Spleen (tissue), 11 donors: ENCODE measurements around the gene OTOP2. TPM values are rescaled to one million over a fixed set of nuclear protein-coding genes. Genes with fewer than 3 reads are reported as not detected.
A peak's percentile ranks its signal among the peaks of the same experiment; 100 is the strongest.

ENCODE experiments used
- DNase-seq: peaks from one replicate; pipeline ENCODE4 v3.0.0-alpha.2; 2020
- H3K27ac ChIP-seq, 8 donors: fragments of 200-600 bp; sonication (generic) in 7 of 8; 1 replicate in 4 of 8; 2 replicates in 4 of 8; pipeline versions ENCODE4 v1.5.0 to v1.8.0; 2016 to 2021; ENCODE audit warnings: inconsistent platforms in 4 of 8, mild to moderate bottlenecking in 4 of 8, moderate library complexity in 1 of 8
- H3K27me3 ChIP-seq, 7 donors: fragments of 200-600 bp; sonication (generic) in 6 of 7; replicated peaks in 1 of 7; 1 replicate in 4 of 7; 2 replicates in 3 of 7; pipeline versions ENCODE4 v1.5.0 to v1.8.0; 2016 to 2021; ENCODE audit warnings: inconsistent platforms in 3 of 7, mild to moderate bottlenecking in 1 of 7
- H3K36me3 ChIP-seq, 6 donors: fragments of 200-600 bp; sonication (generic) in 5 of 6; 1 replicate in 4 of 6; 2 replicates in 2 of 6; pipeline versions ENCODE4 v1.5.0 to v1.8.0; 2016 to 2021; ENCODE audit warnings: inconsistent platforms in 2 of 6
- H3K4me1 ChIP-seq, 6 donors: fragments of 200-600 bp; sonication (generic) in 5 of 6; 1 replicate in 3 of 6; 2 replicates in 3 of 6; pipeline versions ENCODE4 v1.5.0 to v1.8.0; 2016 to 2021; ENCODE audit warnings: inconsistent platforms in 3 of 6
- H3K4me3 ChIP-seq, 8 donors: fragments of 200-600 bp; sonication (generic) in 7 of 8; 1 replicate in 4 of 8; 2 replicates in 4 of 8; pipeline versions ENCODE4 v1.5.0 to v1.8.0; 2016 to 2021; ENCODE audit warnings: inconsistent platforms in 4 of 8, mild to moderate bottlenecking in 4 of 8, moderate library complexity in 2 of 8
- H3K9me3 ChIP-seq, 8 donors: fragments of 200-600 bp; sonication (generic) in 7 of 8; 1 replicate in 4 of 8; 2 replicates in 4 of 8; pipeline versions ENCODE4 v1.5.0 to v1.8.0; 2016 to 2021; ENCODE audit warnings: inconsistent platforms in 4 of 8
- POLR2A ChIP-seq, 3 donors: fragments of 450-650 bp; IDR thresholded peaks; one replicate each; pipeline ENCODE4 v1.5.1; 2017; ENCODE audit warnings: antibody characterized with exemption in 3 of 3, mild to moderate bottlenecking in 1 of 3
- POLR2AphosphoS5 ChIP-seq, 3 donors: sonication (generic); formaldehyde crosslinking; IDR thresholded peaks; one replicate each; pipeline ENCODE4 v1.5.1; 2017; ENCODE audit warnings: antibody characterized with exemption in 3 of 3
- whole genome bisulfite sequencing, 5 donors: extraction: QIAGEN DNeasy Blood & Tissue Kit in 3 of 5; methylation state at CpG; one replicate each; pipeline versions ENCODE4 v1.1.5 to v1.1.7; 2013 to 2018; 5-methylcytosine and 5-hydroxymethylcytosine counted together
- intact Hi-C: fragments of 100-400 bp; cut with DNase I; formaldehyde crosslinking; loops from one replicate; pipeline ENCODE4 v1.15.0; 2023; ENCODE audit warnings: low total_unique reads
- polyA plus RNA-seq, 3 donors: library from polyadenylated mRNA; stranded (reverse); fragments of 200-250 nt; gene quantifications; one replicate each; pipeline ENCODE4 v1.2.1, GENCODE V29; 2013
- total RNA-seq, 7 donors: library from RNA; depleted of rRNA in 3 of 7; stranded (reverse); fragments of >200 nt in 3 of 7; fragmentation: NEBNext Ultra II Directional in 4 of 7; extraction: Animal tissue kit (Norgen Biotek cat#: 25700) in 4 of 7; gene quantifications; one replicate each; pipeline versions ENCODE4 v1.1.0 to v1.2.1, GENCODE V29; 2016 to 2021
- TF ChIP-seq, protein P1 (sequence below), 11 experiments: fragments of 200-600 bp in 7 of 11; fragments of 450-650 bp in 4 of 11; sonication (generic) in 4 of 11; IDR thresholded peaks in 8 of 11; conservative IDR thresholded peaks in 3 of 11; 1 replicate in 7 of 11; 2 replicates in 4 of 11; pipeline versions ENCODE4 v1.4.0 to v1.8.0; 2016 to 2021; ENCODE audit warnings: antibody characterized with exemption in 11 of 11, inconsistent platforms in 4 of 11, mild to moderate bottlenecking in 1 of 11
- donor health status: healthy with polysubstance abuse.
- donor health status: DM: no; HTN: no; CAD: no; lungs with moderate emphysema.
- donor health status: DM: no; HTN: no; CAD: no.
- donor health status: Bipolar disorder and iron deficiency.
- donor health status: healthy.
- donor health status: DM: no; HTN: no; CAD: no.
- donor health status: DM: yes; HTN: yes; CAD: no.

The OTOP2 gene
- total and polyA plus RNA-seq, 10 donors, result not detected

DNA sequence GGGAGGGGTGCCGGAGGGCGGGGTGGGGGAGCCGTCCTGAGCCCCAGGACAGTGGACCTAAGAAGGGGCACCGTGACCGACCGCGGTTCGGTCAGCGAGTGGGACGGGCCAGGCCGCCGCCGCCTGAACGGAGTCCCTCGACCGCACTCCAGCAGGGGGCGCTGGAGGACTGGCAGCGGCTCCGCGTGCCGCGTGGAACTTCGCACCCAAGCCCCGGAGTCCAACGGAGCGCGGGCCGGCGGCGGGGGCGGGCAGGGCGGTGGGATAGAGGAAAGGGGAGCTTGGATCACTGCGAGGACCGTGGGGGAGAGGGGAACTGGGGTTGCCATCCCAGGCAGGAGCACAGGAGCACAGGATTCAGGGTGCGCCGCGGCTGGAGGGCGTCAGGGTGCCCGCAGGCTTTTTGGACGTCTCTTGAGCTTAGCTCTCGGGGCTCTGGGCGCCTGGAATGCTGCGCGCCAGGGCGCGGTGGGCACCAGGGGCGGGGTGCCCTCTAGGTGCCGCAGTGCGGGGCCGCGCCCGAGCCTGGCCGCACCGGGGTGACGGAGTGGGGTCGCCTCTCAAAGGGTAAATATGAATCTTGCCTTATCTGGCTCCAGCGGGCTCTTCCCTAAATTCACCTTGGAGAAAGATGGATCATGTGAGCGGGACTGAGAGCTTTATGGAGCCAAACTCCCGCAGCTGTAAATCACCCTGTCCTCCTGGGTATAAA is 379 bp upstream of the OTOP2 start:
- peak overlapping the region in 6 of 8 donors; percentile 21 to 67 (median 29) for H3K4me3 ChIP-seq
- H3K27me3 ChIP-seq, result peaks cover 5 to 97% (median 75%) of the 10 kb centered on the region in 7 donors
- TF ChIP-seq, protein P1, sequence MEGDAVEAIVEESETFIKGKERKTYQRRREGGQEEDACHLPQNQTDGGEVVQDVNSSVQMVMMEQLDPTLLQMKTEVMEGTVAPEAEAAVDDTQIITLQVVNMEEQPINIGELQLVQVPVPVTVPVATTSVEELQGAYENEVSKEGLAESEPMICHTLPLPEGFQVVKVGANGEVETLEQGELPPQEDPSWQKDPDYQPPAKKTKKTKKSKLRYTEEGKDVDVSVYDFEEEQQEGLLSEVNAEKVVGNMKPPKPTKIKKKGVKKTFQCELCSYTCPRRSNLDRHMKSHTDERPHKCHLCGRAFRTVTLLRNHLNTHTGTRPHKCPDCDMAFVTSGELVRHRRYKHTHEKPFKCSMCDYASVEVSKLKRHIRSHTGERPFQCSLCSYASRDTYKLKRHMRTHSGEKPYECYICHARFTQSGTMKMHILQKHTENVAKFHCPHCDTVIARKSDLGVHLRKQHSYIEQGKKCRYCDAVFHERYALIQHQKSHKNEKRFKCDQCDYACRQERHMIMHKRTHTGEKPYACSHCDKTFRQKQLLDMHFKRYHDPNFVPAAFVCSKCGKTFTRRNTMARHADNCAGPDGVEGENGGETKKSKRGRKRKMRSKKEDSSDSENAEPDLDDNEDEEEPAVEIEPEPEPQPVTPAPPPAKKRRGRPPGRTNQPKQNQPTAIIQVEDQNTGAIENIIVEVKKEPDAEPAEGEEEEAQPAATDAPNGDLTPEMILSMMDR (IDR thresholded peaks at IDR 0.05 in 8 of 11, conservative IDR thresholded peaks at IDR 0.05 in 3 of 11), result peak; percentile 48 to 95 (median 81)
- peak in 1 of 3 donors; percentile 57 for TF ChIP-seq POLR2AphosphoS5 (IDR thresholded peaks at IDR 0.05)
- TF ChIP-seq POLR2A (IDR thresholded peaks at IDR 0.05), result no peak

DNA sequence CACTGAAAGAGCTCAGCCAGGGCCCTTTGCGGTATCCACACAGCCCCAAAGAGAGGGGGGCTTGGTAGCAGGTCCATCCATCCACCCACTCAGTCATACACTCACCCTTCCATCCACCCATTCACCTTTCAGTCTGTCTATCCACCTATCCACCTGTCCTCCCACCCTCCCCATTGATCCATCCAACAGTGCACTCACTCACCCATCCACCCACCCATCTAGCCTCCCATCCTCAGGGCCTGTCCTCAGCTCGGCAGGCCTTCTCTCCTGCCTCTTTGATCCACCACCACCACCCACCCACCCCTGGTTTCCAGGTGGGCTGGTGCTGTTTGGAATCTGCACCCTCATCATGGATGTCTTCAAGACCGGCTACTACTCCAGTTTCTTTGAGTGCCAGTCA is 1.2 kb downstream of the OTOP2 start:
- no peaks in the 10 kb centered on the region for H3K9me3 ChIP-seq
- no peak for DNase-seq
- intact Hi-C loops, result no loop called here
- 63 to 79% (median 77%) methylated on average over 3 of the region's 3 CpGs for WGBS, 5 donors
- no peaks in the 10 kb centered on the region for H3K36me3 ChIP-seq
- peaks cover 15 to 26% (median 24%) of the 10 kb centered on the region in 6 donors for H3K4me1 ChIP-seq
- no peak overlapping the region for H3K27ac ChIP-seq
- TF ChIP-seq POLR2AphosphoS5 (IDR thresholded peaks at IDR 0.05) (no peak), POLR2A (IDR thresholded peaks at IDR 0.05) (no peak)
- TF ChIP-seq, protein P1 (IDR thresholded peaks at IDR 0.05 in 8 of 11, conservative IDR thresholded peaks at IDR 0.05 in 3 of 11), result no peak
- H3K27me3 ChIP-seq, result peaks cover 5 to 95% (median 64%) of the 10 kb centered on the region in 7 donors
- H3K4me3 ChIP-seq, result no peak overlapping the region

More for the DNA sequence above, 379 bp upstream of the OTOP2 start:
- peak; percentile 94 for DNase-seq
- WGBS, 5 donors, result 2 to 4% (median 3%) methylated on average over 25 to 59 of the region's 59 CpGs
- H3K4me1 ChIP-seq, result peaks cover 15 to 32% (median 24%) of the 10 kb centered on the region in 6 donors
- H3K9me3 ChIP-seq, result no peaks in the 10 kb centered on the region
- H3K27ac ChIP-seq, result no peak overlapping the region
- no peaks in the 10 kb centered on the region for H3K36me3 ChIP-seq
- intact Hi-C loops, result no loop called here

DNA sequence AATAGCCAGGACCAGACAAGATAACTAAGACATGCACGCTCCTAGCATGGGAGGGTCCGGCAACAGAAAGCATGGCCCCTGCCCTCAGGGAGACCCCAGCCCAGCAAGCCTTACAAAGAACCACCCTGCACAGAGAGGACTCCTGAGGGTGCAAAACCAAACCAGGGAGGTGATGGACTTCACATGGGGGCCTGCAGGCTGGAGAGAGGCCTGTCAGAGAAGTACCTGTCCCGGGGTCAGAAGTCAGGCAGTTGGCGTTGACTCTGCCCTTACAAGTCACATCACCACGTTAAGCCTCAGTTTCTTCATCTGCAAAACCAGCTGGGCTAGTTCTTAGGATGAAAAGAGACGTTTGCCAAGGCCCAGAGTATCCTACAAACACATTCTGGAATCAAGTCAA is 4.7 kb downstream of the OTOP2 start:
- H3K27me3 ChIP-seq, result peaks cover 3 to 95% (median 37%) of the 10 kb centered on the region in 7 donors
- no peak overlapping the region for H3K27ac ChIP-seq
- H3K9me3 ChIP-seq, result no peaks in the 10 kb centered on the region
- H3K4me1 ChIP-seq, result peaks cover 8 to 13% (median 11%) of the 10 kb centered on the region in 6 donors
- TF ChIP-seq, protein P1 (IDR thresholded peaks at IDR 0.05 in 8 of 11, conservative IDR thresholded peaks at IDR 0.05 in 3 of 11), result no peak
- TF ChIP-seq POLR2A (IDR thresholded peaks at IDR 0.05) (no peak), POLR2AphosphoS5 (IDR thresholded peaks at IDR 0.05) (no peak)
- no peaks in the 10 kb centered on the region for H3K36me3 ChIP-seq
- DNase-seq, result no peak
- no peak overlapping the region for H3K4me3 ChIP-seq
- intact Hi-C loops, result no loop called here
- WGBS, 5 donors, result 74 to 83% (median 77%) methylated on average over 6 of the region's 6 CpGs

DNA sequence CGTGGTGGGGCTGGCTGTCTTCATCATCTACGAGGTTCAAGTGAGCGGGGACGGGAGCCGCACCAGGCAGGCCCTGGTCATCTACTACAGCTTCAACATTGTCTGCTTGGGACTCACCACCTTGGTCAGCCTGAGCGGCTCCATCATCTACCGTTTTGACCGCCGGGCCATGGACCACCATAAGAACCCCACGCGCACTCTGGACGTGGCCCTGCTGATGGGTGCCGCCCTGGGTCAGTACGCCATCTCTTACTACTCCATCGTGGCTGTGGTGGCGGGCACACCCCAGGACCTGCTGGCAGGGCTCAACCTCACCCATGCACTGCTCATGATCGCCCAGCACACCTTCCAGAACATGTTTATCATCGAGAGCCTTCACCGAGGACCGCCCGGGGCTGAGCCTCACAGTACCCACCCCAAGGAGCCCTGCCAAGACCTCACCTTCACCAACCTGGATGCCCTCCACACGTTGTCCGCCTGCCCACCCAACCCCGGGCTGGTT is 6.5 kb downstream of the OTOP2 start:
- 89 to 97% (median 92%) methylated on average over 19 to 24 of the region's 24 CpGs for WGBS, 5 donors
- H3K27me3 ChIP-seq, result peaks cover 2 to 90% (median 28%) of the 10 kb centered on the region in 7 donors

More for the DNA sequence above, 6.5 kb downstream of the OTOP2 start:
- intact Hi-C loops, result loop anchor here (10.0 kb wide), 1 partner anchor 136 kb away; no protein-coding TSS in a partner anchor
- H3K27ac ChIP-seq, result no peak overlapping the region
- TF ChIP-seq POLR2A (IDR thresholded peaks at IDR 0.05), result no peak
- TF ChIP-seq POLR2AphosphoS5 (IDR thresholded peaks at IDR 0.05), result no peak
- TF ChIP-seq, protein P1 (IDR thresholded peaks at IDR 0.05 in 8 of 11, conservative IDR thresholded peaks at IDR 0.05 in 3 of 11), result no peak
- peaks cover 0 to 4% (median 2%) of the 10 kb centered on the region in 6 donors for H3K4me1 ChIP-seq
- no peaks in the 10 kb centered on the region for H3K9me3 ChIP-seq
- H3K4me3 ChIP-seq, result no peak overlapping the region
- no peak for DNase-seq
- H3K36me3 ChIP-seq, result no peaks in the 10 kb centered on the region
